Colon (tissue), 2 donors: ENCODE data around the gene RRP9.
"Not testable (repeated sequence)": the region's sequence is repeated elsewhere in the genome, so short reads cannot be mapped to it uniquely, and the experiment has no call there.

Experiments used
- FAIRE-seq: peaks from 2 replicates; lab custom pipeline; 2012; peaks lifted over from hg19 to GRCh38; lab: Jason Lieb, UNC
- donor health status: control.
- donor health status: control.

The RRP9 gene

DNA sequence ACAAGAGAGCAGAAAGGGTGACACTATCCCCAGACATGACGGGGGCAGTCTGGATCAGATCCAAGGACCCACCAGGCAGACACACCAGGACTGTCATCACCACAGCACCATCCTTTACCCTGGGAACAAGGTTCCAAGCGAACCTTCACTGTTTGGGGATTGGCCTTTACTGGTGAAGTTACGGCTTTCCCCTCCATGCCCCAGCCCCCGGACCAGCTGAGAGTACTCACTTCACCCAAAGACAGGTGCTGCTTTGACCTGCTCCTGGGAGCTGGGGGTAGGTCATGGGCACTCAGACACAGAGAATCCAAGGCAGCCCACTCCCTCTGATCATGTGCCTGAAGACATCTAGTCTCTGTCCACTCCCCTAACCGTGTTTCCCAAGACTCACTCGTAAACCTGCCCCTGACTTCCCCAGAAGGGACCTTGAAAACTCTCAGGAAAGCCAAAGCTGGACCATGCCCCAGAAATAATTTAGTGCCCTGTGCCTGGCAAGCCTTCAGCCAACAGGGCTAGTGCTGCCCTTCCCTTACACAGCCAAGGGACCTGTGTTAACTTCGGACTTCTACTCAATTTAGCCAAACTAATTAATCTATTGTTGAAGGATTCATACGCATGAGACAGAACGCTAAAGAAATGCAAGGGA, 2.8 kb downstream of the RRP9 start:
- FAIRE-seq: no peak

- no peak for FAIRE-seq
These were observed 3.9 kb downstream of the RRP9 start for GRCh38 chr3:51937611-51938450.

- FAIRE-seq: no peak
These were observed 4.7 kb downstream of the RRP9 start for GRCh38 chr3:51937014-51937413.

DNA sequence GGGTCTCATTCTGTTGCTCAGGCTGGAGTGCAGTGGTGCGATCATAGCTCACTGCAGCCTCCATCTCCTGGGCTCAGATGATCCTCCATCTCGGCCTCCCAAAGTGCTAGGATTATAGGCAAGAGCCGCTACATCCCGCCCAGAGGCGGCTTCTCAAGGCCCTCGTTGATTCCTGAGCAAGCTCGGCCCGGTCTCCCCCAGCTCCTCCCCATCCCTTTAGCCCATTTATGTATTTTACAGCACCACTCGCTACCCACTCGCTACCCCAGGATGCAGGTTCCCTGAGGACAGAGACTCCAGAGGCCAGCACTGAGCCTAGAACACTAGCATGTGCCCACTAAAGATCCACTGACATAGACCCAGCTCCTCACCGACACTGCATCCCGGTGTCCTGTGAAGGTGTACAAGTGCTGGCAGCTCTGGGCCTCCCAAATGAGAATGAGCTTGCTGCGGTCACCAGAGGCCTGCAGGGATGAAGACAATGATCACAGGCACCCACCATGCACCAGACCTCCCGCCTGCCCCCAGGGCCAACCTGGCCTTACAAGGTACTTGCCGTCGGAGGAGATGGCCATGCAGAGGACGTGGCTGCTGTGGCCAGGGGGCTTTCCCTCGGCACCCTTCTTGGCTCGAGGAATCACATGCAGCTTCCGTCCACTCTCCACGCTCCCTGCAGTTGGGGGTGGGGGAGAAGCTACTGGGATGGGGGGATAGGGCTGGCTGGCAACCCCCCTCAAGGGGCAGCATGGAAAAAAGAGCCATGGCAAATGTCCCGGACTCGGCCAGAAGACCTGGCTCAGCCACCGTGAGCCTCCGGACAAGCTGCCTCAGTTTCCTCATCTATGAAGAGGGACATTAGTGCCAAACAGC, 5.6 kb downstream of the RRP9 start:
- no peak for FAIRE-seq

GRCh38 chr3:51934991-51935885, 6.5 kb downstream of the RRP9 start:
- no peak for FAIRE-seq

GRCh38 chr3:51934139-51934850, 7.4 kb downstream of the RRP9 start:
- FAIRE-seq: no peak

DNA sequence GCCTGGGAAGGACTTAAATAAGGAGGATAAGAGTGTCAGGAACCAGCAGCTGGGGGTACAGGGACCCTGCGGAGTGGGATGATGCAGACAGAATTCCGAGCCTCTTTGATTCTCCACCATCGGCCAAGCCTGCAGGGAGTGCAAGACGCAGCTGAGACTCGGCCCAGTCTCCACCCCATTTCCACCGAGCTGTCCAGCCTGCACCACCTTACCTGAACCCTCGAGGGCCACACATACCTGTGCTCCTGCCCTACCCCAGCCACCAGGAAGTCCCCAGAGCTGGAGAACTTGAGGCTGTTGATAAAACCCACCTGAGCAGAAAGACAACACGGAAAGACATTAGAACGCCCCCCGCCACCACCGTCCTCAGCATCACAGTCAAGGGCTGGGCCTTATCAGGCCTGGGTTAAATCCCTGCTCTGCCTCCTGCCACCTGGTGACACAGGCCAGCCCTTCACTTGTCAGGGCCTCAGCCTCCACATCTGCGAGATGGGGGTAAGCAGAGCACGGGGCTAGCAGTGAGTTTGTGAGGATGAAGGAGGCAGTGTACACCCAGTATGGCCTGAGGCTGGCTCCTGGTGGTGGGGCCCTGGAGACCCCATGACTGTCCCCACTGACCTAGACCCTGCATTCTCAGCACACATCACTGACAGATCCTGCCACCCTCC, 8.1 kb downstream of the RRP9 start:
- FAIRE-seq: no peak

- no peak for FAIRE-seq
These were observed 9.0 kb downstream of the RRP9 start for GRCh38 chr3:51932471-51933370.

DNA sequence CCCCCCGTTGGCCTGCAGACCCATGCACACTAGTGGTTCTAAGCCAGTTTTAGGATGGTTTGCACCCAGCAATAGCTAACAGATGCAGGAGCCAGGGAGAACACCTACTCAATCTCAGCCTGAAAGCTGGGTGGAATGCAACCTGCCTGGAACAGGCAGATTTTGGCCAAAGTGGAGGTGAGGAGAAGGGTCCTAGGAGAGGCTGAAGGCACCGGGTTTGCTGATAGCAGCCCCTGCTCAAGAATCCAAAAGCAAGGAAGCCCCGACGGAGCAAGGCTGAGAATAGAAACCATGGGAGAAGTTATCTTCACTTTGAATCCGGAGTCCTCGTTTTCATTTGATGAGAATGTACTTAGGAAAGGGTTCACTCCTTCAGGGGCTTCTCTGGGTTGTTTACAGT, 9.9 kb downstream of the RRP9 start:
- FAIRE-seq: no peak

GRCh38 chr3:51930439-51930838, 11.3 kb downstream of the RRP9 start:
- FAIRE-seq: no peak

GRCh38 chr3:51929420-51930003, 12.2 kb downstream of the RRP9 start:
- FAIRE-seq: no peak

GRCh38 chr3:51928981-51929380, 12.7 kb downstream of the RRP9 start:
- FAIRE-seq: not testable (repeated sequence)

GRCh38 chr3:51928438-51928837, 13.3 kb downstream of the RRP9 start:
- FAIRE-seq: no peak

- no peak for FAIRE-seq
These were observed 14.4 kb downstream of the RRP9 start for GRCh38 chr3:51927061-51927977.

GRCh38 chr3:51921081-51921578, 20.6 kb downstream of the RRP9 start:
- no peak for FAIRE-seq

DNA sequence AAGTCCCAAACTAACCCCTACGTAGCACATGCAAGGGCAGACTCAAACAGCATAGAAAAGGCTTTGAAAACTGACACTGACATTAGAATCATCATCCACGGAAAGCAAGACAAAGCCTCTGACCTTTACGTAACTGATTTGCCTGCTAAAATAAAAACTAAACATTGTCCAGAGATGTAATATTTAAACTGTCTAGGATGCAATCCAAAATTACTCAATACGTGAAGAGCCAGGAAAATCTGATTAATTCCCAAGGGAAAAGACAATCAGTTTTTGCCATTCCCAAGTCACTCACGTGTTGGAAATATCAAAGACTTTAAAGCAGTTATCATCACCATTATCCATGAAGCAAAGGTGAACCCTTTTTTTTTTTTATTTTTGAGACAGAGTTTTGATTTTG, 25.3 kb downstream of the RRP9 start:
- no peak for FAIRE-seq

DNA sequence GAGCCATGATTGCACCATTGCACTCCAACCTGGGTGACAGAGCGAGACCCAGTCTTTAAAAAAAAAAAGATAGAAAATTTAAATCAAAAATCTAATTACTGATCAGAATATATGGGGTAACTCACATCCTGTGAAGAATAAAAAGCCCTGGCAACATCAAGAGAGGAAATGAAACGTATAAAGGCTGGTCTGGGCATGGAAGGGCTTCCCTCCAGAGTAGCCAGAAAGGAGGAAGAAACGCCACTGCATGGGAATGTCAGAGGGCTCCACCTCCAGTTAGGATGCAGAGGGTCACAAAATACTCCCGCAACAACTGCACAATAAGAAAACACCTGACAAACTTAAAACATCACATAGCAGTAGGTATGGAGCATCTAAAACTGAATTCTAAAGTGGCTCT, 33.7 kb downstream of the RRP9 start:
- FAIRE-seq: no peak
